H1 (cell line): ENCODE measurements around the gene UCN3. TPM values are rescaled to one million over a fixed set of nuclear protein-coding genes. Genes with fewer than 3 reads are reported as not detected.

Source experiments
- ASH2L ChIP-seq: fragments of 200-600, 300-600 bp; sonication (generic); IDR thresholded peaks from one replicate; pipeline ENCODE4 v1.7.1; 2017; ENCODE audit warnings: low read length
- HDAC2 ChIP-seq, 2 experiments: fragments of 300-600 bp in 1 of 2; sonication (generic) in 1 of 2; IDR thresholded peaks; 2 replicates each; pipeline ENCODE4 v1.6.1; 2011 to 2012; ENCODE audit warnings: low read depth in 2 of 2, low read length in 2 of 2, mild to moderate bottlenecking in 2 of 2, moderate library complexity in 2 of 2, borderline replicate concordance in 1 of 2, inconsistent platforms in 1 of 2
- POLR2AphosphoS5 ChIP-seq: IDR thresholded peaks from 2 replicates; pipeline ENCODE4 v1.6.1; 2011; ENCODE audit warnings: low read depth, low read length
- RBBP5 ChIP-seq: IDR thresholded peaks from 2 replicates; pipeline ENCODE4 v1.7.1; 2012; ENCODE audit warnings: low read depth, mild to moderate bottlenecking, inconsistent platforms, low read length, moderate library complexity, borderline replicate concordance
- RFX5 ChIP-seq: IDR thresholded peaks from 2 replicates; pipeline ENCODE4 v1.6.1; 2011; ENCODE audit warnings: low read depth, low read length, improper control_type of control experiment, borderline replicate concordance
- SIN3A ChIP-seq, 2 experiments: IDR thresholded peaks in 1 of 2; conservative IDR thresholded peaks in 1 of 2; 2 replicates each; pipeline ENCODE4 v1.6.1; 2011 to 2012; ENCODE audit warnings: low read length in 2 of 2, improper control_type of control experiment in 1 of 2, low read depth in 1 of 2, mild to moderate bottlenecking in 1 of 2
- SRF ChIP-seq: IDR thresholded peaks from 2 replicates; pipeline ENCODE4 v1.6.1; 2011; ENCODE audit warnings: mild to moderate bottlenecking, low read depth, low read length, moderate library complexity
- TAF1 ChIP-seq: IDR thresholded peaks from 2 replicates; pipeline ENCODE4 v1.6.1; 2011; ENCODE audit warnings: mild to moderate bottlenecking, low read depth, low read length
- TCF12 ChIP-seq: IDR thresholded peaks from 2 replicates; pipeline ENCODE4 v1.6.1; 2011; ENCODE audit warnings: low read depth, mild to moderate bottlenecking, low read length
- polyA plus RNA-seq, 7 experiments: library from polyadenylated mRNA; depleted of rRNA in 3 of 7; stranded (reverse) in 5 of 7; unstranded in 2 of 7; fragments of >200 nt in 5 of 7; fragments of 200-250 nt in 2 of 7; gene quantifications; 1 replicate in 5 of 7; 2 replicates in 1 of 7; 4 replicates in 1 of 7; pipeline versions ENCODE4 v1.2.1 to v1.2.3, GENCODE V29; 2011 to 2013; ENCODE audit warnings: missing spikeins in 2 of 7, mixed read lengths in 2 of 7
- total RNA-seq: library from RNA; stranded (reverse); fragmentation: NEBNext Ultra II Directional; extraction: Animal tissue kit (Norgen Biotek cat#: 25700); gene quantifications from 2 replicates; pipeline ENCODE4 v1.2.1, GENCODE V29; 2021
- TF ChIP-seq, protein P1 (sequence below): fragments of 300-600 bp; sonication (generic); IDR thresholded peaks from 2 replicates; pipeline ENCODE4 v1.7.1; 2012; ENCODE audit warnings: low read length, moderate library complexity, mild to moderate bottlenecking, inconsistent platforms; ENCODE audit not compliant: insufficient replicate concordance
- TF ChIP-seq, protein P2 (sequence below): IDR thresholded peaks from 2 replicates; pipeline ENCODE4 v1.6.1; 2011; ENCODE audit warnings: low read length, improper control_type of control experiment

The UCN3 gene
- total and polyA plus RNA-seq, 2 of the 8 experiments (the other 6 are each of a cell fraction or from before 2014, with no cell fraction given) = not detected

GRCh38 chr10:5364890-5365338 lies at the start of gene UCN3 (continued):
- TF ChIP-seq, protein P1, sequence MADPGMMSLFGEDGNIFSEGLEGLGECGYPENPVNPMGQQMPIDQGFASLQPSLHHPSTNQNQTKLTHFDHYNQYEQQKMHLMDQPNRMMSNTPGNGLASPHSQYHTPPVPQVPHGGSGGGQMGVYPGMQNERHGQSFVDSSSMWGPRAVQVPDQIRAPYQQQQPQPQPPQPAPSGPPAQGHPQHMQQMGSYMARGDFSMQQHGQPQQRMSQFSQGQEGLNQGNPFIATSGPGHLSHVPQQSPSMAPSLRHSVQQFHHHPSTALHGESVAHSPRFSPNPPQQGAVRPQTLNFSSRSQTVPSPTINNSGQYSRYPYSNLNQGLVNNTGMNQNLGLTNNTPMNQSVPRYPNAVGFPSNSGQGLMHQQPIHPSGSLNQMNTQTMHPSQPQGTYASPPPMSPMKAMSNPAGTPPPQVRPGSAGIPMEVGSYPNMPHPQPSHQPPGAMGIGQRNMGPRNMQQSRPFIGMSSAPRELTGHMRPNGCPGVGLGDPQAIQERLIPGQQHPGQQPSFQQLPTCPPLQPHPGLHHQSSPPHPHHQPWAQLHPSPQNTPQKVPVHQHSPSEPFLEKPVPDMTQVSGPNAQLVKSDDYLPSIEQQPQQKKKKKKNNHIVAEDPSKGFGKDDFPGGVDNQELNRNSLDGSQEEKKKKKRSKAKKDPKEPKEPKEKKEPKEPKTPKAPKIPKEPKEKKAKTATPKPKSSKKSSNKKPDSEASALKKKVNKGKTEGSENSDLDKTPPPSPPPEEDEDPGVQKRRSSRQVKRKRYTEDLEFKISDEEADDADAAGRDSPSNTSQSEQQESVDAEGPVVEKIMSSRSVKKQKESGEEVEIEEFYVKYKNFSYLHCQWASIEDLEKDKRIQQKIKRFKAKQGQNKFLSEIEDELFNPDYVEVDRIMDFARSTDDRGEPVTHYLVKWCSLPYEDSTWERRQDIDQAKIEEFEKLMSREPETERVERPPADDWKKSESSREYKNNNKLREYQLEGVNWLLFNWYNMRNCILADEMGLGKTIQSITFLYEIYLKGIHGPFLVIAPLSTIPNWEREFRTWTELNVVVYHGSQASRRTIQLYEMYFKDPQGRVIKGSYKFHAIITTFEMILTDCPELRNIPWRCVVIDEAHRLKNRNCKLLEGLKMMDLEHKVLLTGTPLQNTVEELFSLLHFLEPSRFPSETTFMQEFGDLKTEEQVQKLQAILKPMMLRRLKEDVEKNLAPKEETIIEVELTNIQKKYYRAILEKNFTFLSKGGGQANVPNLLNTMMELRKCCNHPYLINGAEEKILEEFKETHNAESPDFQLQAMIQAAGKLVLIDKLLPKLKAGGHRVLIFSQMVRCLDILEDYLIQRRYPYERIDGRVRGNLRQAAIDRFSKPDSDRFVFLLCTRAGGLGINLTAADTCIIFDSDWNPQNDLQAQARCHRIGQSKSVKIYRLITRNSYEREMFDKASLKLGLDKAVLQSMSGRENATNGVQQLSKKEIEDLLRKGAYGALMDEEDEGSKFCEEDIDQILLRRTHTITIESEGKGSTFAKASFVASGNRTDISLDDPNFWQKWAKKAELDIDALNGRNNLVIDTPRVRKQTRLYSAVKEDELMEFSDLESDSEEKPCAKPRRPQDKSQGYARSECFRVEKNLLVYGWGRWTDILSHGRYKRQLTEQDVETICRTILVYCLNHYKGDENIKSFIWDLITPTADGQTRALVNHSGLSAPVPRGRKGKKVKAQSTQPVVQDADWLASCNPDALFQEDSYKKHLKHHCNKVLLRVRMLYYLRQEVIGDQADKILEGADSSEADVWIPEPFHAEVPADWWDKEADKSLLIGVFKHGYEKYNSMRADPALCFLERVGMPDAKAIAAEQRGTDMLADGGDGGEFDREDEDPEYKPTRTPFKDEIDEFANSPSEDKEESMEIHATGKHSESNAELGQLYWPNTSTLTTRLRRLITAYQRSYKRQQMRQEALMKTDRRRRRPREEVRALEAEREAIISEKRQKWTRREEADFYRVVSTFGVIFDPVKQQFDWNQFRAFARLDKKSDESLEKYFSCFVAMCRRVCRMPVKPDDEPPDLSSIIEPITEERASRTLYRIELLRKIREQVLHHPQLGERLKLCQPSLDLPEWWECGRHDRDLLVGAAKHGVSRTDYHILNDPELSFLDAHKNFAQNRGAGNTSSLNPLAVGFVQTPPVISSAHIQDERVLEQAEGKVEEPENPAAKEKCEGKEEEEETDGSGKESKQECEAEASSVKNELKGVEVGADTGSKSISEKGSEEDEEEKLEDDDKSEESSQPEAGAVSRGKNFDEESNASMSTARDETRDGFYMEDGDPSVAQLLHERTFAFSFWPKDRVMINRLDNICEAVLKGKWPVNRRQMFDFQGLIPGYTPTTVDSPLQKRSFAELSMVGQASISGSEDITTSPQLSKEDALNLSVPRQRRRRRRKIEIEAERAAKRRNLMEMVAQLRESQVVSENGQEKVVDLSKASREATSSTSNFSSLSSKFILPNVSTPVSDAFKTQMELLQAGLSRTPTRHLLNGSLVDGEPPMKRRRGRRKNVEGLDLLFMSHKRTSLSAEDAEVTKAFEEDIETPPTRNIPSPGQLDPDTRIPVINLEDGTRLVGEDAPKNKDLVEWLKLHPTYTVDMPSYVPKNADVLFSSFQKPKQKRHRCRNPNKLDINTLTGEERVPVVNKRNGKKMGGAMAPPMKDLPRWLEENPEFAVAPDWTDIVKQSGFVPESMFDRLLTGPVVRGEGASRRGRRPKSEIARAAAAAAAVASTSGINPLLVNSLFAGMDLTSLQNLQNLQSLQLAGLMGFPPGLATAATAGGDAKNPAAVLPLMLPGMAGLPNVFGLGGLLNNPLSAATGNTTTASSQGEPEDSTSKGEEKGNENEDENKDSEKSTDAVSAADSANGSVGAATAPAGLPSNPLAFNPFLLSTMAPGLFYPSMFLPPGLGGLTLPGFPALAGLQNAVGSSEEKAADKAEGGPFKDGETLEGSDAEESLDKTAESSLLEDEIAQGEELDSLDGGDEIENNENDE = no peak
- no peak for TF ChIP-seq ASH2L
- TF ChIP-seq HDAC2 (IDR thresholded peaks at IDR 0.05; ENCODE audit: borderline replicate concordance in 1 of 2, low read depth in 2 of 2, low read length in 2 of 2) = no peak
- no peak for TF ChIP-seq POLR2AphosphoS5
- TF ChIP-seq RFX5 = no peak
- TF ChIP-seq, protein P2, sequence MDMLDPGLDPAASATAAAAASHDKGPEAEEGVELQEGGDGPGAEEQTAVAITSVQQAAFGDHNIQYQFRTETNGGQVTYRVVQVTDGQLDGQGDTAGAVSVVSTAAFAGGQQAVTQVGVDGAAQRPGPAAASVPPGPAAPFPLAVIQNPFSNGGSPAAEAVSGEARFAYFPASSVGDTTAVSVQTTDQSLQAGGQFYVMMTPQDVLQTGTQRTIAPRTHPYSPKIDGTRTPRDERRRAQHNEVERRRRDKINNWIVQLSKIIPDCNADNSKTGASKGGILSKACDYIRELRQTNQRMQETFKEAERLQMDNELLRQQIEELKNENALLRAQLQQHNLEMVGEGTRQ = no peak
- no peak for TF ChIP-seq RBBP5
- TF ChIP-seq SRF = no peak
- TF ChIP-seq TCF12 = no peak
- TF ChIP-seq SIN3A (conservative IDR thresholded peaks at IDR 0.05 in 1 of 2, IDR thresholded peaks at IDR 0.05 in 1 of 2; ENCODE audit: low read depth in 1 of 2, low read length in 2 of 2) = no peak
- TF ChIP-seq TAF1 = no peak
